ENCODE data around the gene AKAP13.

AKAP13 gene

DNA sequence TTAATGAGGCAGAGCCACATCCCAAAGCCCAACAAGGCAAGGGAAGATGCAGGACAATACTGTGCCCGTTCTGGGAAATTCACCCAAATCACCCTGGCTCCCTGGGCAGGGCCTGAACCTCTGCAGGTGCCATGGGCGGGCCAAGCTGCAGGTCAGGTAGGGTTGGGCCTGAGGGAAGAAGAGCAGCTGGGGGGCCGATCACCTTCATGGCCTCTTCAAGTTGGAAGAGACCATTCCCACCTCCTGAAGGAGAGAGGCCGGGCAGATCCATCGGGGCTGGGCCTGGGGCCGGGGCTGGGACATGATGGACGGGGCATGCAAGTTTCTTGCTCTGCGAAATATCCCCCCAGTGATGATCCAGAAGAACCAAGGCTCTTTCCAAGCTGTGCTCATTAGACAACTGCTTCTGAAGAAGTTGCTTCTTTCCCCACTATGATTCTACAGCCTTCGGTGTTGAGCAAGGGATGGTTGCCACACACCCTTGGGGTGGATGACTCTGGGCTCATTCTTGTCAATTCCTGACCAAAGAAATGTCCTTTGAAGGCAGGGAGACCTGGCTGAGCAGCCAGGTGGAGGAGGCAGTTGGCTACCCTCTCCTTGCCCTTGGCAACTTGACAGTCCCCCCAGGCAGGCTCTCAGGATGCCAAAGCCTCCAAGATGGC lies 376.1 kb downstream of the AKAP13 start:
- Mint-ChIP-seq H3K4me1 (ENCODE audit: low read depth) (peaks cover 19% of the 10 kb centered on the region), H3K27ac (no peak overlapping the region), H3K4me3 (no peak overlapping the region), H3K9me3 (no peaks in the 10 kb centered on the region), H3K27me3 (no peaks in the 10 kb centered on the region), H3K36me3 (ENCODE audit: low read depth) (peaks cover 20% of the 10 kb centered on the region)
- DNase-seq: no peak

DNA sequence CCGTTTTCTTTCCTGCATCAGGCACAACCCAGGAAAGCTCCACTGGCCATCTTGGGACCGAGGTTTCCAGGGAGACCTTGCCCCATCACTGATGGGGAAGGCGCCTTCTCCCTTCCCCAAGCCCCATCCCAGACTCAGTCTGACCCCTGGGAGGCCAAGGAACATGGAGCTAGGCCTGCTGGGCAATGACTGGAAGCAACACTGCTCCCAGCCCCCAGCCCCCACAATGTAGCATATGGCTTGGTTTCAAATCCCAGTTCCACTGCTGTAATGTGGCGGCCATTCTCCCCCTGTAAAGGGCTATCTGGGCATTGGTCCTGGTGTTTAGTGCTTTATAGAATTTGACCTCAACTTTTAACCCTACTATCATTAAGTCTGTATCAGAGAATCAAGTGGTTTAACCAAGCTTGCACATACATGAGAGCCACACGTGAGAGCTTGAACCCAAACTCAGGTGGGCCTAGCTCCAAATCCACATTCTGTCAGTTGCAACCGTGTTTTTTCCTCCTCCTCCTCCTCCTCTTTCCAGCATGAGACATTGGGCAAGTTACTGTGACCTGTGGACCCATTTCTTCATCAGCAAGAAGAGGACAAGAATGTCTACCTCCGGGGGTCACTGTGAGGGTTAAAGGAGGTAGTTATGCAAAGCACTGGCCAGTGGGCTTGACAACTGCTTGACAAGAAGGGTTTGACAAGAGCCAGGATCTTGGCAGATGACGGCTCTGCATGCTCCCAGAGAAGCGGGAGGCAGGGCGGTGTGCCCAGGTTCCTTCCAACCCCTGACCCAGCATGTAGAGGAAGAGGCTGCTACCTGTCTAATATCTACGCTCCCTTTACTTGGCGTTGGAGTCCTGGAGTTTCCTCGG lies 376.9 kb downstream of the AKAP13 start:
- H3K27ac Mint-ChIP-seq: peak overlapping the region; percentile 29
- H3K4me3 Mint-ChIP-seq: no peak overlapping the region
- peaks cover 20% of the 10 kb centered on the region for H3K36me3 Mint-ChIP-seq (ENCODE audit: low read depth)
- H3K9me3 Mint-ChIP-seq: no peaks in the 10 kb centered on the region
- H3K4me1 Mint-ChIP-seq (ENCODE audit: low read depth): peaks cover 12% of the 10 kb centered on the region
- no peaks in the 10 kb centered on the region for H3K27me3 Mint-ChIP-seq
- no peak for DNase-seq

DNA sequence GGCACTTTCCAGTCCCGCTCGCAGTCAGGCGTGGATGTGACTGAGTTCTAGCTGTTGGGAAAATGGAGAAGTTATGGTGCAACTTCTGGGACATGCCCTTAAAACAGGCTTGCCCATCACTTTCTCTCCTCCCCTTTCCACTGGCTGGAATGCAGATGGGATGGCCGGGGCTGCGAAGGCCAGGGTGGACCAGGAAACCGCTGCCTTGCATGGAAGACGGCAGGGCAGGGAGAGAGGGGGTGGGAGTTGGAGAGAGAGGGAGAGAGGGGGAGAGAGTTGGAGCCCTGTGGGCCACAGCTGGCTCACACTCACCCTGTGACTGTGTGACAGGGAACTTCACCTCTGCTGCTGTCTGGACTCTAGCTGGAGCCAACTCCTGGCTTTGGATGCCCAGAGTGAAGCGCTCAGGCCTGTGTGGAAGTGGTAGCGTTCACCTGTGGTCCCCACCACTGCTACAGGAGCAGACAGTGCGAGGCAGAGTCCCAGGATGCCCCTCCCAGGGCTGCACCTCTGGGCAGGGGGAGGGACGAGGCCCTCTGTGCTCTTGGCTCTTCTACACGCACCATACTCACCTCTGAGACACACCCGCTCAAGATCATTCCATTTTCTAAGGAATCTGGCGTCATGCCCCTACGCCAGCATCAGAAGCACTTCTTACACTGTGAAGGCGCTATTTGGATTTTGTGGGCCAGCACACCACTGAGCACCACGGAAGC lies 377.7 kb downstream of the AKAP13 start:
- peaks cover 20% of the 10 kb centered on the region for H3K36me3 Mint-ChIP-seq (ENCODE audit: low read depth)
- peak overlapping the region; percentile 29 for H3K27ac Mint-ChIP-seq
- H3K4me1 Mint-ChIP-seq (ENCODE audit: low read depth): peaks cover 6% of the 10 kb centered on the region
- H3K9me3 Mint-ChIP-seq: no peaks in the 10 kb centered on the region
- no peaks in the 10 kb centered on the region for H3K27me3 Mint-ChIP-seq
- H3K4me3 Mint-ChIP-seq: no peak overlapping the region
- no peak for DNase-seq

DNA sequence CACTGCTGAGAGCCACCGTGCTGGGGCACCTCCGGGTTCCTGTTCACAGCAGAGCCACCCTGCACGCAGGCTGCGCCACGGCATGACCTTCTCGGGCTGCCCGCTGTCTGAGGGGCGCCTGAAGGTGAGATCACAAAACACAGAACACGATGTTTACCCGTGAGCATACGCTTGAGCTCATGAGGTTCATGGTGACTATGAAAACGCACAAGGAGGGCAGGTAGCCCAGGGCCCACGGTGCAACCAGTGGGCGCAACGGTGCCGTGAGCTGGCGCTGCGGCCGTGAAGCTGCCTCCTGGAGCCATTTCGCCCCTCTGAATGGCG lies 378.2 kb downstream of the AKAP13 start:
- Mint-ChIP-seq H3K27ac (no peak overlapping the region), H3K36me3 (ENCODE audit: low read depth) (peaks cover 23% of the 10 kb centered on the region), H3K4me1 (ENCODE audit: low read depth) (peaks cover 2% of the 10 kb centered on the region), H3K9me3 (no peaks in the 10 kb centered on the region), H3K4me3 (no peak overlapping the region), H3K27me3 (no peaks in the 10 kb centered on the region)
- no peak for DNase-seq

DNA sequence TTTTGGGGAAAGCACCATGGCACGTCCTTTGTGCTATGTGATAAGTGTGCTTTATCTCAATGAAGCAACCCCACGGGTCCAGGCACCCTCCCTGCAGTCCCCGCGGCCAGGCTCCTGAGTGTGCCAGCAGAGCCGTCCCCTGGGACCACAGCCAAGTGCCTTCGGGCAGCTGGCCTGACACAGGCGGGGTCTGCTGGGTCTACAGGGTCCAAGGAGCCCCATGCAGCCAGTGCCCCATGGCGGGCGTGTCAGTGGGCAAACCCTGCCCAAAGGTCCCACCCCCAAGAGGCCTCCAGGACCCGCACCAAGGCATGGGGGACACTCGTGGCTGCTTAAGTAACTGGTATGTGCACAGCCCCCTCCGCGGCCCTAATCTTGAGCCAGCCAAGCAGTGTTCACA lies 379.0 kb downstream of the AKAP13 start:
- no peaks in the 10 kb centered on the region for H3K9me3 Mint-ChIP-seq

DNA sequence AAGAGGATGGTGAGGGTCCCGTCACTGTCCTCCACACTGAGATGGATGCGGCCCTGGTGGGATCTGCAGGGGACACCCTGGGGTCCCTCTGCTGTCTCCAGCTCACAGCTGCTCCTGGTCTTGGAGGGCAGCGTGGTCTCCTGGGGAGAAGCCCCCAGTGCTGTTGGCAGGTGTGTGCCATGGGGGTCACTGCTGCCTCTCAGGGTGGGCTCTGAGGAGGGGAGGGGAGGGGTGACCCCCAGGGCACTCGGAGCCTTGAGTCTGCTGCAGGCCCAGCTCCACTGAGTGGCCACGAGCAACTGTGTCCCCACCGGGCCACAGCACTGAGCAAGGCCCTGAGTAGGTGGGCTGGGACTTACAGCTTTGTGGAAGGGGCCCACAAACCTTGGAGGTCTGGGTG lies 379.6 kb downstream of the AKAP13 start:
- no peak overlapping the region for H3K4me3 Mint-ChIP-seq
- H3K27me3 Mint-ChIP-seq: no peaks in the 10 kb centered on the region
- H3K4me1 Mint-ChIP-seq (ENCODE audit: low read depth): peaks cover 2% of the 10 kb centered on the region
- H3K36me3 Mint-ChIP-seq (ENCODE audit: low read depth): peaks cover 23% of the 10 kb centered on the region
- no peaks in the 10 kb centered on the region for H3K9me3 Mint-ChIP-seq
- DNase-seq: no peak
- H3K27ac Mint-ChIP-seq: no peak overlapping the region

More for the DNA sequence above, 379.0 kb downstream of the AKAP13 start:
- H3K27ac Mint-ChIP-seq: no peak overlapping the region
- no peaks in the 10 kb centered on the region for H3K27me3 Mint-ChIP-seq
- no peak for DNase-seq
- no peak overlapping the region for H3K4me3 Mint-ChIP-seq
- H3K4me1 Mint-ChIP-seq (ENCODE audit: low read depth): no peaks in the 10 kb centered on the region
- peaks cover 23% of the 10 kb centered on the region for H3K36me3 Mint-ChIP-seq (ENCODE audit: low read depth)

DNA sequence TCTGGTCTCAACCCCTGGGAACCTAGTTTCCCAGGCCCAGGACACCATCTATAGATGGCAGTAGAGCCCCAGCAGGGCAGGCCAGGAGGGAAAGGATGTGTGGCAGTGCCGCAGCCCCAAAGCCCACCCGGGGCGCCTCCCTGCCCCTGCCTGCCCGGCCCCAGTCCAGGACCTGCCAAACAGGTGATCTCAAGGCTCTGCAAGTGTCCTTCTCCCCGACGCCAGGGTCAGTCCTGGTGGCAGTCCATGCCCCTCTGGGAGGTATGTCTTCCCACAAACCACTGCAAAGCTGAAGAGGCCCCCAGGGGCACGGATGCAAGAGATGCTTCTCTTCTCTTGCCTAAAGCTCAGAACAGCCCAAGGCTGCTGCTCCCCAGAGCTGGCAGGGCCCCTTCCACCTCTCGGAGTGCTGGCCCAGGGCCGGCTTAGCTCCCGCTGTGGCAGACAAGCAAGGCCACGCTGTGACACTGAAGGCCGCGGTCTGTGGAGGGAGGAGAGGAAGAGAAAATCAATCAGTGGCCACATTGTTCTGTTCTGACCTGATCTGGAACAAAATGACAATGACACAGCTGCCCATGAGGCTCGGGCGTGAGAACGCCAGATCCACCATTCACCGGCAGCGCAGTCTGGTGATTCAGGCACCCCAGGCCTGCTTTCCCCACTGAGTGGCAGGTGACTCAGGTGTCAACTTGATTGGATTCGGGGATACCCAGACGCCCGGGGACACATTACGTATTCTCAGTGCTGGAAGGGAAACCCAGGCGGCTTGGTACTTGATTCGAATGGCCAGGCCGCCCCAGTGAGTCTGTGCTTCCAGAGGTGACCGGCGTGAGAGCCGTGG lies 380.3 kb downstream of the AKAP13 start:
- no peaks in the 10 kb centered on the region for H3K9me3 Mint-ChIP-seq

DNA sequence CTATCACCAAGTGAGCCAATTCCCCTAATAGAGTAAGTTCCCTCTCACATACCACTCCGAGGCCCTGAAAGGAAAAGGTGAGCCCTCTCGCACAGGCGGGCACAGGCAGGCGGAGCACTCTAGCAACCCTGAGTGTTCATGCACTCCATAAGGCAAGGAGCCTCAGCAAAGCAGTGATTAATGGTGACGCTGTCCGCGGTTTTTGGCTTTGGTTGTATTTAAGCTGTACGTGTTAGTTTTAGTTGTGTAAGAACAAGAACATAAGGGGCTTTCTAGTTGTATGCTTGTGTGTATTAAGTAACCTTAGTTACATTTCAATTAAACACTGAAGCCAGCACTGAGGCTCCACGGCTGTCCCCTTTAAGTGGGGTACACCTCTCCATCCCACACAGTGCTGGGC lies 381.2 kb downstream of the AKAP13 start:
- H3K4me3 Mint-ChIP-seq: no peak overlapping the region
- no peak for DNase-seq
- H3K36me3 Mint-ChIP-seq (ENCODE audit: low read depth): peaks cover 23% of the 10 kb centered on the region
- H3K4me1 Mint-ChIP-seq (ENCODE audit: low read depth): peaks cover 2% of the 10 kb centered on the region
- H3K27me3 Mint-ChIP-seq: no peaks in the 10 kb centered on the region
- no peaks in the 10 kb centered on the region for H3K9me3 Mint-ChIP-seq
- no peak overlapping the region for H3K27ac Mint-ChIP-seq

More for the DNA sequence above, 380.3 kb downstream of the AKAP13 start:
- peaks cover 2% of the 10 kb centered on the region for H3K4me1 Mint-ChIP-seq (ENCODE audit: low read depth)
- H3K4me3 Mint-ChIP-seq: no peak overlapping the region
- no peaks in the 10 kb centered on the region for H3K27me3 Mint-ChIP-seq
- no peak for DNase-seq
- no peak overlapping the region for H3K27ac Mint-ChIP-seq
- peaks cover 23% of the 10 kb centered on the region for H3K36me3 Mint-ChIP-seq (ENCODE audit: low read depth)

DNA sequence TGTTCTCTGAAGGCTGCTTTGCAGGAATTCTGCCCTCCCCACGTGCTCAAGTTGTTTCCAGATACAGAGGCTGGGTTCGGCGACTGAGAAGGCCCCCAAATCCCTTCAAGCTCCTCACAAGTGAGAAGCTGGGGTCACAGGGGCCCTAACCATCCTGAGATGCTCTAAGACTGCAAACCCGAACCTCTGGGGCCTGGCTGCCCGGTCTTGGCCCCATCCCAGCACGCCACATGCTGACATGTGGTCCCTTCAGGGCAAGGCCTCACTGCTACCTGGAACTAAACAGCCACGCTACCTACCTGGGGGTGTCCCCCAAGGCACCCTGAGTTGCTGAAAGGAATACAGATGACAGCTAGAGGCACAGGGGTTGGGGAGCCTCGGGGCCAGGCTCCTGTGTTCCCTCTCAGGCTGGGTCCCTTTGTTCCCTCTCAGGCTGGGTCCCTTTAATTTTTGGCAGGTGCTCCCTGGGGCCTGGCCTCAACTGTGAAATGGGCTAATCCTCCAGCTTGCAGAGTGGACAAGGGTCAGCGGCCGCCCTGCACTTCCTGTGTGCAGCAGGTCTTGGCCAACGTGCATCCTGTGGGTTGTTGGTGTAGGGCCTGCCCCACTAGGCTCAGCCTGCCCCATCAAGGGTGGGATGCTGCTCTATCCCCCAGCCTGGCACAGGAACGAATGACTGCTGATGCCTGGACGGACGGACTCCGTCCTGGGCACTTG lies 381.8 kb downstream of the AKAP13 start:
- Mint-ChIP-seq H3K36me3 (ENCODE audit: low read depth) (peaks cover 23% of the 10 kb centered on the region), H3K27ac (no peak overlapping the region), H3K4me1 (ENCODE audit: low read depth) (peaks cover 2% of the 10 kb centered on the region), H3K9me3 (no peaks in the 10 kb centered on the region), H3K27me3 (no peaks in the 10 kb centered on the region), H3K4me3 (no peak overlapping the region)
- no peak for DNase-seq

DNA sequence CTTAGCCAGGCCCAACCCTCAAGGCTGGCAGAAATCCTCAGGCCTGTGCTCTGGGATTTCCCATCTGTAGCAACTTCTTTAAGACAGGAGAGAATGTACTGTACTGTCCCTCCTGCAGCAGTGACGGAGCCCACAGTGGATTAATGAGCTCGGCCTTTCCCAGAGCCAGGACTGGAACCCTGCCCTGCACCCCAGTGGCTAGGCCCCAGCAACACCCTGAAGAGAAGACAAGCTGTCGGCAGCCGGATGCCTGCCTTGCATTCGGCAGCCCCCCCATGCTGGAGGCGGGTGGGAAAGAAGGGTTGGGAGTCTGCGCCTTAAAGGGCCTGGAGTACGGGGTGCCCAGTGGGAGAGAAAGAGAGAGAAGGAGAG lies 382.3 kb downstream of the AKAP13 start:
- DNase-seq: no peak
- H3K27me3 Mint-ChIP-seq: no peaks in the 10 kb centered on the region
- no peak overlapping the region for H3K4me3 Mint-ChIP-seq
- H3K36me3 Mint-ChIP-seq (ENCODE audit: low read depth): peaks cover 22% of the 10 kb centered on the region
- H3K9me3 Mint-ChIP-seq: no peaks in the 10 kb centered on the region
- no peak overlapping the region for H3K27ac Mint-ChIP-seq
- H3K4me1 Mint-ChIP-seq (ENCODE audit: low read depth): peaks cover 2% of the 10 kb centered on the region

DNA sequence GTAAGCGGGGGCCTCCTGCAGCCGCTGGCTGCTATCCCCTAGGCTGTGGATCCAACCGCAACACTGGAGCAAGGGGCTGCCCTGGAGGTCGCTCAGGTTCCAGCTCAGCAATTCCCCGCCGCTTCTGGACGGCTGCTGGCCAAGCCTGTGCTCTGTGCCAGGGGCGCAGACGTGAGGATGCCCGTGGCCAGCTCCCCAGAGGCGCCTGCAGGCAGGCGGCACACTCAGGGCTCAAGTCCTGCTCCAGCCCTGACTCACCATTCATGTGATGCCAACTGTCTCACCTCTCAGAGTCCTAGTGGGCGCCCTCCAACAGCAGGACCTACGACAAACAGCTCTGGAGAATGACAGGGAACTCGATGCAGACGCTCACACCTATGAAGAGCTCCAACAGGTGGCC lies 382.8 kb downstream of the AKAP13 start:
- Mint-ChIP-seq H3K4me3 (no peak overlapping the region), H3K9me3 (no peaks in the 10 kb centered on the region), H3K27me3 (no peaks in the 10 kb centered on the region), H3K27ac (peak overlapping the region; percentile 12), H3K4me1 (ENCODE audit: low read depth) (peaks cover 2% of the 10 kb centered on the region), H3K36me3 (ENCODE audit: low read depth) (peaks cover 18% of the 10 kb centered on the region)
- DNase-seq: no peak

DNA sequence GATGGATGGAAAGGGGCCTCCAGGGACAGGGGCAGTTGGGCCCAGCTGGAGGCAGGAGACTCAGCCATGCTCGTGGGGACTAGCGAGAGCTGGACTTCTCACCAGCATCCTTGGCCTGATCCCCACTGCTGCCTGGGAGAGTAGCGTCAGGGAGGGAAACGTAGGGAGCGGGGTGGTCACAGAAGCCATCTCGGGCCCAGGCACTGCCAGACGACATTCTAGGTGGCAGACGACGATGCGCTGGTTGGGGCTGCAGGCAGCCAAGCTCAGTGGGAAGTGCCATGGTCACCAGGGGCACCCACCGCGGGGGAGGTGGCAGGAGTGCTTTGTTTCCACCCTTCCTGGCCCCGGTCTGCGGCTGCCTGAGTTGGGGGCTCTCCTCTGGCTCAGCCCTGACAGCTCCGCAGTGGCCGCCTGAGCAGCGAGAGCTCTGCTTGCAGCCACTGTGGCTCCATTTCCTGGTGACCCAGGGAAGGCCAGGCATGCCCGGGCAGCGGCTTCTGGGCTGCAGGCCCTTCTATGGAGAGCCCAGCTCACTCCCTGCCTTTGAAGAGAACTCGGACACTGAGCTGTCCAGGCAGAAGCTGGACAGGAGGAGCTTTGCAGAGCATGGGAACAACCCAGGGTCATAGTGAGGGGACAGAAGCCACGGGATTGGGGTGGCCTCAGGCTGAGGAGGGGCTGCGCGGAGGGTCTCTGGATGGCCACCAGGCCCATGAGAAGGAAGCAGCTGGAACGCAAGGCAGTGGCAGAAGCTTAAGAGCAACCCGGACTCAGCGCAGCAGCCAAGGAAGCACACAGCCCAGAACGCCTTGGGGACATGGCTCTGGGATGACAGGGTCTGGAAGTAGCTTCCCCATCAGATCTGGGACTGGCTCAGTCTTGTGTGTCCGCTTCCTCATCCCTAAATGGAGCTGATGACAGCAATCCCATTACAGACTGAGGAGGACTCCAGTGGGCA lies 383.6 kb downstream of the AKAP13 start:
- H3K4me3 Mint-ChIP-seq: no peak overlapping the region
- H3K27me3 Mint-ChIP-seq: no peaks in the 10 kb centered on the region
- peak overlapping the region; percentile 12 for H3K27ac Mint-ChIP-seq

More for the DNA sequence above, 383.6 kb downstream of the AKAP13 start:
- peaks cover 2% of the 10 kb centered on the region for H3K4me1 Mint-ChIP-seq (ENCODE audit: low read depth)
- DNase-seq: no peak
- H3K36me3 Mint-ChIP-seq (ENCODE audit: low read depth): peaks cover 18% of the 10 kb centered on the region
- no peaks in the 10 kb centered on the region for H3K9me3 Mint-ChIP-seq
